ENCODE data around the gene GMPR. TPM values are rescaled to one million over a fixed set of nuclear protein-coding genes. Genes with fewer than 3 reads are reported as not detected.
A peak's percentile ranks its signal among the peaks of the same experiment; 100 is the strongest.

Gene GMPR
- total and polyA plus RNA-seq, 2 donors (not counting 3 experiments of a cell fraction or from before 2014, with no cell fraction given) = 36.3 to 64.0 TPM

- POLR2A ChIA-PET = no interaction called here
These were observed 82.3 kb downstream of the GMPR start for GRCh38 chr6:16320533-16321340.

More at GRCh38 chr6:16320533-16321340, 82.3 kb downstream of the GMPR start:
- Histone ChIP-seq H3K4me2 (ENCODE audit: insufficient read depth, low read length) (peak overlapping the region; percentile 71), H3K9me1 (replicated peaks; ENCODE audit: control insufficient read depth, extremely low read depth, insufficient read depth, low read length) (no peaks in the 10 kb centered on the region), H3K79me2 (ENCODE audit: control insufficient read depth, insufficient read depth, low read length) (no peaks in the 10 kb centered on the region), H4K20me1 (replicated peaks; ENCODE audit: control insufficient read depth, extremely low read depth, insufficient read depth, low read length) (no peaks in the 10 kb centered on the region), H3K9me3 (replicated peaks; ENCODE audit: control insufficient read depth, insufficient read depth, low read length) (no peaks in the 10 kb centered on the region), H3K9ac (replicated peaks; ENCODE audit: extremely low read depth, insufficient read depth, low read length) (peak overlapping the region; percentile 80), H3K36me3 (ENCODE audit: control insufficient read depth in 2 of 2, extremely low read depth in 1 of 2, insufficient read depth in 2 of 2, low read length in 2 of 2) (no peaks in the 10 kb centered on the region), H2AFZ (ENCODE audit: low read depth, low read length) (no peak overlapping the region), H3K4me3 (replicated peaks in 1 of 3; ENCODE audit: insufficient read depth in 1 of 3, low read depth in 1 of 3, low read length in 3 of 3) (peak overlapping the region in 1 of 3 experiments; percentile 43), H3K27me3 (ENCODE audit: control insufficient read depth in 2 of 2, insufficient read depth in 2 of 2, low read length in 2 of 2) (no peaks in the 10 kb centered on the region), H3K27ac (ENCODE audit: insufficient read depth, low read depth, low read length) (peak overlapping the region; percentile 87), H3K4me1 (ENCODE audit: control insufficient read depth, extremely low read depth, insufficient read depth, low read length) (peaks cover 15% of the 10 kb centered on the region)
- peak; percentile 8 for DNase-seq (ENCODE audit: low read depth, low spot score)
- CTCF ChIA-PET = interaction anchor here (0.6 to 4.9 kb wide), 5 partner anchors 12 to 644 kb away, joined by 3 to 36 read pairs (median 4); no protein-coding TSS in a partner anchor
- dilution Hi-C loops (cut with MboI; ENCODE audit: extremely low pct_ligation_motif_present, low sequenced_read_pairs) = no loop called here
- intact Hi-C loops (cut with micrococcal nuclease) = loop anchor here (1.0 to 2.0 kb wide), 2 partner anchors 11 to 16 kb away; no protein-coding TSS in a partner anchor
- TF ChIP-seq CTCF (IDR thresholded peaks at IDR 0.05; ENCODE audit: extremely low read depth in 1 of 2, insufficient read depth in 1 of 2, low read depth in 1 of 2, low read length in 2 of 2) (no peak), MYC (IDR thresholded peaks at IDR 0.05; ENCODE audit: low read depth, low read length) (no peak), POLR2A (IDR thresholded peaks at IDR 0.05; ENCODE audit: low read depth, low read length) (no peak), GATA2 (IDR thresholded peaks at IDR 0.05; ENCODE audit: insufficient read depth, insufficient read length, low read depth, low read length) (no peak)
- TSS peak; percentile 93 for BruUV-seq (replicated peaks)
- FAIRE-seq = no peak

Data from endothelial cell of umbilical vein (primary cell).